HG02588 (cell line): ENCODE results near the gene DPH7.
"Not testable (repeated sequence)": the region's sequence is repeated elsewhere in the genome, so short reads cannot be mapped to it uniquely, and the experiment has no call there.

Source experiments
- ATAC-seq: cut with Tn5 transposase; IDR thresholded peaks from one replicate; pipeline ENCODE4 v1.9.1; 2021; ENCODE audit warnings: mild to moderate bottlenecking, moderate library complexity; ENCODE audit not compliant: unreplicated experiment

The DPH7 gene

DNA sequence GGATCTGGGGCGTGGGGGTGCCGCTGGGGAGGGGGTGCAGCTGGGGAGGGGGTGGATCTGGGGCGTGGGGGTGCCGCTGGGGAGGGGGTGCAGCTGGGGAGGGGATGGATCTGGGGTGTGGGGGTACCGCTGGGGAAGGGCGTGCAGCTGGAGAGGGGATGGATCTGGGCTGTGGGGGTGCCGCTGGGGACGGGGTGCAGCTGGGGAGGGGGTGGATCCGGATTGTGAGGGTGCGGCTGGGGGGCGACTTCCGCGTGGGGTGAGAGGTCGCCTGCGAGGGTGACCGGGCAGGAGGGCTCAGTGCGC is 27.8 kb downstream of the DPH7 start:
- not testable (repeated sequence) for ATAC-seq

DNA sequence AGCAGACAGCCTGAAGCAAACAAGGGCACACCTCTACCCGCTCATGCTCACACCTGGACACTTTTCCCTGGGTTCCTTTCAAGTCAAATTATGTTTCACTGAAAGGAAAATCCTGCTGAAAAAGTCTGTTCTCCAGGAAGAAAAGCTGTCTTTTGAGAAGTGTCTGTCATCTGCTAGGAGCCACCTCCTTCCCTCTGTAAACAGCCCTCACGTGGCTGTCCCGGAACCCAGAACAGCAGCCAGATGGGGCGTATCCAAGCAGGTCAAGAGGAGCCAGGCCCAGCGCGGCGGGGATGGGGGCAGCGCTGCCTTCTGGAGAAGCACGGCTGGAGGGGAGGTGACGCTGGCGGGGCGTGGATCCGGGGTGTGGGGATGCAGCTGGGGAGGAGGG is 28.5 kb downstream of the DPH7 start, which contains the start of gene PNPLA7:
TSS of gene PNPLA7 (minus strand) at position 172 of the 391 bp plus-strand sequence. CDS start 205 bp downstream, outside the sequence.
- no peak for ATAC-seq

DNA sequence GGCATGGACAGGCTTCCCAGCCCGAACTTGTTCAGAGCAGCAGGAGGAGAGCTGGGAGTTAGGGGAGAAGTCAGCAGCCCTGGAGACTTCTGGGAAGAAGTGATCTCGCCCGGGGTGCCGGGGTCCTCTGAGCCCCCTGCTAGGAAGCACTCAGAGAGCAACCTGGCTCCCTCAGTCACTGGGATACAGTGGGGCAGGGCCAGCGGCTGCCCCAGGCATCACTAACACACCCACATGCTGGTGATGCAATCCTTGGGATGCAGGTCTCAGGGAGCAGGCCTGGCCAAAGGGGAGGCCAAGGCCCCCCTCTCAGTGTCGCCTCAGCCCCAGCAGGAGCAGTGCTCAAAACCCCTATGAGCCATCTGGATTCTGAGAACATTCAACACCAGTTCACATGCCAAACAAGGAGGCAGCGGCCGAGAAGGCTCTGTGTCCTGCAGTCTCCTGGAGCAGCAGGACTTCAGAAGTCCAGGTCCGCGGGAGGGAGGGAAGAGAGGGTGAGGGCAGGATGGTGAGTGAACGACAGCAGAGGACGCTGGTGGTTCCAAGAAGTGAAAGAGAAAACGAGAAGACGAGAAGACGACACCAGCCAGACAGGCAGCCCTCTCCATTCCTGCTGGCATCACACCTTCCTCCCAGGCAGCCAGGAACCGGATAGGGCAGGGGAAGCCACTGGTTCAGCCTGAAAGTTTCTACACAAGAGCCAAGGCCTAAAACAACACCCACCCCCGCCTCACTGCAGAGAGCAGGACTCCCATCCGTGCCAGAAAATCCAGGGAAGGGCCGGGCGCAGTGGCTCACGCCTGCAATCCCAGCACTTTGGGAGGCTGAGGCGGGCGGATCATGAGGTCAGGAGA is 30.8 kb downstream of the DPH7 start:
- no peak for ATAC-seq

DNA sequence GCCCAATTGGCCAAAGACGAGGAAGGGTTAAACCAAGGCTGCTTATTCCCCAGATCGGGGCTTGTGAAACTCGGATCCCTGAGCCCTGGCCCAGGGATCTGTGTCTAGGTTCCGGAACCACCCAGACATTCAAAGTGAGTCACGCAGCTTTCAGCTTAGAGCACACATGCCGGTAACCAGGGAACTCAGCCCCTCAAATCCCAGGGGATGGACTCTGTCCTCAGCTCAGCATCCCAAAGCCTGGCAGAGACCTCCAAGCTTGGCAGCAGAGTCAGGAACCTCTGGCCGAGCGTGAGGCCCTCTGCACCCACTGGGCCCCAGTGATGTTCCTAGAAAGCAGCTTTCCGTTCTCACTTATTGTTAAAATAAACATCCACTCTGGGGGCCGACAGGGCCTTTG is 33.6 kb downstream of the DPH7 start:
- ATAC-seq = no peak

DNA sequence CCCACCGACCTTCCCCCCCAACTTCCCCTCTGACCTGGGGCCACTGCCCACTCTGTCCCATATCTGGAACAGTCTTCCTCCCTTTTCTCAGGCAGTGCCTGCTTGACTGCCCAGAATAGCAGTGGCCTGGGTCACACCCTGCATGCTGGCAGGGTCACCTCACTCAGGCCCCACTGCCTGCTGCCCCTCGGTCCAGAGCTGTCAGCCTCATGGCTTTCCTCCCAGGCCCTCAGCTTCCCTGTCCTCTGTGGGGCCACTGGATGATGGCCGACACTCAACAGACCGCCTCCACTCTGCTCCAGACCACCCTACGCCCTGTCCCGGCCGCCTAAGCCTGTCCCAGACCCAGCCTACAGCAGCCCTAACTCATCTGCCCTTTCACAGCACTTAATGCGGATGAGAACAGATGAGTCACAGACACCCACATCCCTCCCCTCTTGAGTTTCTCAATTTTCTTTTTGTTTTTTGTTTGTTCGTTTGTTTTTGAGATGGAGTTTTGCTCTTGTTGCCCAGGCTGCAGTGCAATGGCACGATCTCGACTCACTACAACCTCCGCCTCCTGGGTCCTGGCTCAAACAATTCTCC is 34.5 kb downstream of the DPH7 start:
- no peak for ATAC-seq

DNA sequence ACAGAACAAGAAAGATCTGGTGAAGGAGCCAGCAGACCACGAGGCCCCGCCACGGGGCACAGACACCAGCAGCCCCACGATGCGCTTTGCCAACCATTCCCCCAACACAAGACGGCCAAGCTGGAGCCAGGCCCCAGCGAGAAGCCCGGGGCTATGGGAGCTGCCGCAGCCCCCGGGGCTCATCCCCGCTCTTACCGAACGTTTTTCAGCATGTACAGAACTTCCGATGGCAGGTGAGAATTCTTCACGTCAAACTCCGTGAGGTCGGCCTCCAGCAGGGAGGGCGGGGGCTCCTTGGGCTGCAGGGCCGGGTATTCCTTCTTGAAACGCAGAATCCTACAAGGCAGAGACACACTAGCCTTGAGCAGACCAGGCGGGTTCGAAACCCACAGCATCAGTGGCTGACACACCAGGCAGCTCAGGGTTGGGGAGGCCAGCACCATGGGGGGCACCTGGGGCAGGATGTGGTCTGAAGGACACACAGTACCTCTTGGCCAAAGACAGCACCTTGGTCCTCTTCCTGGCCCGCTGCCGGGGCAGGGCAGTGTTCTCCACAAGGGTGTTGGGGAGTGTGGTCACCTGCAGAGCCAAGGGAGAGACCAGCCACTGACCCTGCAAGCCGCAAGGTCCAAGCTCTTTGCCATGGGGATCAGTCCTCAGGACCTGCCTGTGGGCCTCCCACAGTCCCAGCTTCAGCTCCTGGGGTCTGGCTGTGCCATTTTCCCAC is 35.3 kb downstream of the DPH7 start:
- ATAC-seq = no peak

DNA sequence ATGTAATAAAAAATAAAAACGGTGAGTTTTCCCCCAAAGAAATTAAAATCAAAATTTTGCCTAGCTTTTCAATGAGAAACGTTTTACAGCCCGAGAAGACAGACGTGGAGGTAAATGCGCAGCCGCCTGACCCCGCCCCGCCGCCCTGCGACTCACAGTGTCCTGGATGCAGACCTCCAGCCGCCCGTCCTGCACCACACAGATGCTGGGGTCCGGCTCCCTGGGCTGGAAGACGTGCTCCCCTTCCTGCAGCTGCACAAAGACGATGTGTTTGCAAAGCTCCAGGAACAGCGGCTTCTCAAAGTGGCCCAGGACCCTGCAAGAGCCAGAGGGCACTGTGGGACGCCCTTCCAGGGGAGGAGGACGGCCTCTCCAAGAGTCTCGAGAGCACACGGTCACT is 36.2 kb downstream of the DPH7 start:
- ATAC-seq = no peak

DNA sequence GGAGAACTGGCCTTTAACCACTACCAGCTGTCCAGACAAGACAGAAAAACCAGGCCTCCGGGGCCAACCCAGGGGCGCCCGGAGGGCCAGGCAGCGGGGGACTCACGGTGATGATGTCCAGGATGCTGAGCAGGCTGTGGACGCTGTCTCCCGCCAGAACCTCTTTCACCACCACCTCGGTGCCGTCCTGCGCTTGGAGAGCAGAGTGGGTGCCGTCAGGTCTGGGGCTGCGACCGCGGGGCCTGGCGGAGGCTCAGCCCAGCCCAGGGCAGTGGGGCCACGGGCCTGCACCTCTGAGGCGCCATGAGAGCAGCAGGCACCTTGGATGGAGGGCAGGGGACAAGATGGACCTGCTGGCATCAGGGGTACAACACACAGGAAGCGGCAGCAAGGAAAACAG is 38.2 kb downstream of the DPH7 start:
- ATAC-seq = no peak

DNA sequence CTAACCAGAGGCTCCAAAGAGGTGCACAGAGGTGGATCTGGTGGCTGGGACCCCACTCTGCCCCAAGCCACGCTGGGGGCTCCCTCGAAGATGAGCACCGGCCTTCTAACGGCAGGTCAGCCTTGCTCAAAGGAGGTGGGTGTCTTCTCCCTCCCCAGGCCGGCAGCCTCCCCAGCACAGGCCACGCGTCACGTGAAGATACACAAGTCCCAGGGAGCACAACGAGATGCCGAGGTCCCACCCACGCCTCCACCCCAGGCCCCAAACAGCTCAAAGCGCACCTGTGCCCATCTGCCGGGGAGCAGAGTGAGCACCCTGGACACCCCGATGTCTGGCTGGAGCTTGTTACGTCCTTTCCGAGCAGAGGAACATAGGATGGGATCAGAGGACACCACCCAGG is 40.7 kb downstream of the DPH7 start:
- no peak for ATAC-seq

DNA sequence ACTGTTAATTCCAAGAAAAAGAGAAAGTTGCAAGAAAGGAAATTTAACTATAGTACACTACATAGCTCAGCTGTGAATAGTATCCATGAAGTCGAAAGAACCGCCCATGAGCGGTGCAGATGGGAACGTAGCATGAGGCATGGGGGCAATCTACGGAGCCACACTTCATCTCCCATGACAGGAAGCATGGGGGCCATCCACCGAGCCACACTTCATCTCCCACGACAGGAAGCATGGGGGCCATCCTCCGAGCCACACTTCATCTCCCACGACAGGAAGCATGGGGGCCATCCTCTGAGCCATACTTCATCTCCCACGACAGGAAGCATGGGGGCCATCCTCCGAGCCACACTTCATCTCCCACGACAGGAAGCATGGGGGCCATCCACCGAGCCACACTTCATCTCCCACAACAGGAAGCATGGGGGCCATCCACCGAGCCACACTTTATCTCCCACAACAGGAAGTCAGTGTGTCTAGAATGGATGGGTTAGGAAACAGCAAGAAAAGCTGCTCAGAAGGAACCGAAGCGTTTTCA is 42.1 kb downstream of the DPH7 start:
- ATAC-seq = not testable (repeated sequence)

DNA sequence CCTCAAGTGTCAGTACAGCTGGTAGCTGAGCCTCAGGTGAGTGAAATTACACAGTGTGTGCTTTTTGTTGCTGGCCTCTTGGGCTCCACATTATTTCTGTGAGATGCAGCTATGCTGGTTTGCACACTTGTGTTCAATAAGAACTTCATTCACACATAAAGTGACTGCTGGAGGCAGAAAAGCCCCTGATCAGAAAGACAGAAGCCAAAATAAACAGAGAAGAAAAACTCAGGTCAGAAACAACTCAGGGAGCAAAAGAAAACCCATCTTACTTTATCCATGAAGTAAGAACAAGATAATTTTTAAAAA is 43.7 kb downstream of the DPH7 start:
- no peak for ATAC-seq

DNA sequence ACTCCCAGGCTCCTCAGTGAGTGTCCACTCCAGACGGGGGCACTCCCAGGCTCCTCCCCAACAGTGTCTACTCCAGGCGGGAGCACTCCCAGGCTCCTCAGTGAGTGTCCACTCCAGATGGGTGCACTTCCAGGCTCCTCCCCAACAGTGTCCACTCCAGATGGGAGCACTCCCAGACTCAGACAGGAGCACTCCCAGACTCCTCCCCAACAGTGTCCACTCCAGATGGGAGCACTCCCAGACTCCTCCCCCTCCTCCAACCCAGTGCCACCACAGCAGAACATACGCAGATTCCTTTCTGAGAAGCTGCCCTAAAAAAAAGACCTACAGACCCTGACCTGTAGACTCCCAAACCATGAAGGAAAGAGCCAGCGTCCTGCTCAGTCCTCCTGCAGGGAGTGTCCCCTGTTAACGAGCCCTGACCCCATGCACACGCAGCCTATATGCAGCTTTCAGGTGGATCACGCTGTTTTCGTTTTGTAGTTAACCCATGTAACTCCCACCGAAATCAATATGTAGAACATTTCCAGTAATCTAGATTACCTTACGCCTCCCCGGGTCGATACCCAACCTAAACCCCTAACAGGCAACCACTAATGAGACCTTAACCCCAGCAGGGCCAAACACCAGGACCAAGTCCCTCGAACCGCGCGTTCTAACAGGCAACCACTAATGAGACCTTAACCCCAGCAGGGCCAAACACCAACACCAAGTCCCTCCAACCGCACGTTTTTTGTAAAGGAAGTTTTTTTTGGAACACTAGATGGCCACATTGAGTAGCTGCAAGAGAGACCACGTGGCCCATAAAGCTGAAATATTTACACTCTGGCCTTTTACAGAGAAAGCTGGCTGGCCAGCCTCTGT is 44.2 kb downstream of the DPH7 start:
- ATAC-seq = no peak

DNA sequence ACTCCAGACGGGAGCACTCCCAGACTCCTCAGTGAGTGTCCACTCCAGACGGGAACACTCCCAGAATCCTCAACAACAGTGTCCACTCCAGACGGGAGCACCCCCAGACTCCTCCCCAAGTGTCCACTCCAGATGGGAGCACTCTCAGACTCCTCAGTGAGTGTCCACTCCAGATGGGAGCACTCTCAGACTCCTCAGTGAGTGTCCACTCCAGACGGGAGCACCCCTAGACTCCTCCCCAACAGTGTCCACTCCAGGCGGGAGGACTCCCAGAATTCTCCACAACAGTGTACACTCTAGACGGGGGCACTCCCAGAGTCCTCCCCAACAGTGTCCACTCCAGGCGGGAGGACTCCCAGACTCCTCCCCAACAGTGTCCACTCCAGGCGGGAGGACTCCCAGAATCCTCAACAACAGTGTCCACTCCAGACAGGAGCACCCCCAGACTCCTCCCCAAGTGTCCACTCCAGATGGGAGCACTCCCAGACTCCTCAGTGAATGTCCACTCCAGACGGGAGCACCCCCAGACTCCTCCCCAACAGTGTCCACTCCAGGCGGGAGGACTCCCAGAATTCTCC is 45.7 kb downstream of the DPH7 start:
- ATAC-seq = not testable (repeated sequence)

DNA sequence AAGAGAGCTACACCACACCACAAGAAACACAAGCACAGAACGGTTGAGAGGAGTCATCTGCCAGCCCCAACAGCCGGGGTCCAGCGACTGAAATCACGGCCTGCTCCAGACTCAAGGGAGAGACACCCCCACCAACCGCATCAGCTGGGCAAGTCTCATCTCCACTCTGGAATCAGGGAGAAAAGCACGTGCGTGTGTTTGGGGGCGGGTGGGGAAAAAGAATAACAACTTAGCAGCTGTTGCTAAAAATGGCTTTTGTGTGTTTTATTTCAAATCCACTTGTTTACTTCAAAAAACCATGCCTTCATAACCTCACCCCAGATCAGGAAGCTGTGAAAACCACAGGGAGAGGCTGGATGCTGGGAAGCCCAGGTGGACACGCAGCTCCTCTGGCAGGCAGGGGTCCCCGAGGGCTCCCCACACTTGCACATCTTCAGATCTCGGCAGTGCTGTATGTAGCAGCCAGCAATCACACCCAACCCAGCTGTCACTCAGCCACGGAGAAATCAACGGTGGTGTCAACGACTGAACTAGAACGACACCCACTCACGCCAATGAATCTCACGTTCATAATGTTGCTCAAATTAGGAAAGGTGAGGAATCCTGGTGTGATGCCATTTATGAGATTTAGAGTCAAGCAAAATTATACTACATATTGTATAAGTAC is 47.5 kb downstream of the DPH7 start:
- ATAC-seq = no peak

DNA sequence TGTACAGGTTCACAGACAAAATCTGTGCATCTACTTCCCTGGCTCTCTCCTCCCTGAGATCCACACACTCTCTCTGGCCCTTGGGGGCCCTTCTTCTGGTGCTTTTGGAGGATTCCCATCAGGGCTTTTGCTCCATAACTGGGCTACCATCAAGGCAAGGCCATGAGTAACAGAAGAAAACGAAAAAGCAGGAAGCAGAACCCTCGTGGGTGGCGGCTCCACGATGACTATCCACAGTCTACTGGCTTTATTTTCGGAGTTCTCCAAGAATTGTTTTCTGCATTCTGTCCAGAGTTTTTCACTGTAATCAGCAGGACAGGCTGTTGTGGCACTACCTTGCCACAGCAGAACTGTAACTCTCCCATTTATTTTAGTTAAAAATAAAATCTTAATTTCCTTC is 48.4 kb downstream of the DPH7 start:
- ATAC-seq = no peak

DNA sequence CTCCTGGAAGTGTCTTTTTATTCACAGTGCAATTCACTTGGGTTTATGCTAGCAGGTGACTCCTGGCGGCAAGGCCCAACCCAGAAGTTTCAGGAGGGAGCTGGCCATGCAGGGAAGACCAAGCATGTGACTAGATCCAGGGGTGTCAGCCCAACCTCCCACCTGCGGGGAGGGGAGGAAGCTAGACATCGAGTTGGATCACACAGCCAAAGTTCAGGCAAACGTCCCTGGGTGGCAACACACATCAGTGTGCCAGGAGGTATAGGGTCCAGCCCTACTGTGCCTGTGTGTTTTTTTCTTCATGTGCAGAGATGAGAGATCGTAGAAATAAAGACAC is 53.8 kb downstream of the DPH7 start:
- ATAC-seq = no peak

DNA sequence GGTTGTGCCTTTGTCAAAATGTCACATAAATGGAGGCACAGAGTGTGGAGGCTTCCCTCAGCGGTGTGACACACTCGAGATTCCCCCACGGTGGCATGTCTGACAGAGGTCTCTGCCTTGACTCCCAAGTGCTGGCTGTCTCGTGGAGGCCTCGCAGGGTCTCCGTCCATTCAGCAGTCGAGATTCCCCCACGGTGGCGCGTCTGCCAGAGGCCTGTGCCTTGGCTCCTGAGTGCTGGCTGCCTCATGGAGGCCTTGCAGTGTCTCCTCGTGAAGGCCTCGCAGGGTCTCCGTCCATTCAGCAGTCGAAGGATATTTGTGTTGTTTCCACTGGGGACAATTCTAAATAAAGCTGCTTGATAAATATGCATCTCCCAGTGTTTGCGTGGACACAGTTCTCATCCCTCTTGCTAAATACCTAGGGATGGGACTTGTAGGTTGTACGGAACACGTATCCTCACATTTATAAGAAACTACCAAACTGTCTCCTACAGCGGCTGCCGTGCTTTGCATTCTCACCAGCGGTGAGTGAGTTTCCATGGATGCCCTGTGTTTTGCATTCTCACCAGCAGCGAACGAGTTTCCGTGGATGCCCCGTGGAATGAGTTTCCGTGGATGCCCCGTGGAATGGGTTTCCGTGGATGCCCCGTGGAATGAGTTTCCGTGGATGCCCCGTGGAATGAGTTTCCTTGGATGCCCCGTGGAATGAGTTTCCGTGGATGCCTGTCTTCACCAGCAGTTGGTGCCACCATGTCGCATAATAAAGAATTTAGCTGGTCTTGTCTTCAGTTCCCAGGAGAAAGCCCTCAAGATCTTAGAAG is 54.4 kb downstream of the DPH7 start:
- no peak for ATAC-seq

DNA sequence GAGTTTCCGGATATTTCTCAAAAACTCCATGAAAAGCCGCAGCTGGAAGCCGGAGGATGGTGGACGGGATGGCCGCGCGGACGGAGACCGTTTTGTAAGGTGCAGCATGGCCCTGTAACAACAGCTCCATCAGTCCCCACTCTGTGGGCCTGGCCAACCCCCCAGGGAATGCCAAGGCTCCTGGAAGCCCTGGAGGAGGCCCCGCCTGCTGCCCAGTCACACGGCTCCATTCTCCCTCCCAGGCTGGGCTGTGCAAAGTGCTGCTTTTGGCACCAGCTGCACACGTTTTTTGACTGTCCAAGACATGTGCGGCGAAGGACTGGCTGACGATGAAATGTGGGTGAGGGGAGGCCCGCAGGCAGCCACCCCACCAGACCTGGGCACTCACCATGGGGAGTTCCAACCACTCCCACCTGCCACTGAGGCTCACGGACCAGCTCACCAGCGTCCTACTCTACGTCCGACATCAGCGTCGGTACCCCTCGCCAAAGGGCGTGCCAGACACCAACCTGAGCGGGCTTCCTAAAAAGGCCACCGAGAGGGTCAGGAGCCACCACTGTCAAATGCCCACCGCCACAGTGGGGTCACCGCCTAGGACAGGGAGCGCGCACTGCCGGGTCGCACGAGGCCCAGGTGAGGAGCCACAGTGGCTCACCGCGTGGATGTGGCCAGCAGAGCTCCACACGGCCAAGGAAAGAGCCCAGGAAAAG is 55.8 kb downstream of the DPH7 start:
- ATAC-seq = no peak
